Measurements from ENCODE around the gene NECTIN4. TPM values are rescaled to one million over a fixed set of nuclear protein-coding genes. Genes with fewer than 3 reads are reported as not detected.

Gene NECTIN4
- total and polyA plus RNA-seq, 3 donors from 2014 or later, result 0.63 to 1.3 (median 1.2) TPM

- no peak for DNase-seq
- TF ChIP-seq CTCF (IDR thresholded peaks at IDR 0.05), result no peak
- no peak for TF ChIP-seq POLR2A (IDR thresholded peaks at IDR 0.05)
- H3K27ac ChIP-seq, result no peak overlapping the region
- H3K27me3 ChIP-seq, result no peaks in the 10 kb centered on the region
- intact Hi-C loops (cut with DNase I; ENCODE audit: low total_unique reads), result loop anchor here (10.0 kb wide), 1 partner anchor 100 kb away; no protein-coding TSS in a partner anchor
- WGBS, 2 donors, result 87 to 96% methylated on average over 14 of the region's 14 CpGs
- H3K4me3 ChIP-seq, result no peak overlapping the region
- peaks cover 5% of the 10 kb centered on the region for H3K4me1 ChIP-seq
- H3K9me3 ChIP-seq, result no peaks in the 10 kb centered on the region
- H3K36me3 ChIP-seq (ENCODE audit: low read depth, missing control alignments), result no peaks in the 10 kb centered on the region
These were observed 5.1 kb upstream of the NECTIN4 start for GRCh38 chr1:161094481-161094880.

DNA sequence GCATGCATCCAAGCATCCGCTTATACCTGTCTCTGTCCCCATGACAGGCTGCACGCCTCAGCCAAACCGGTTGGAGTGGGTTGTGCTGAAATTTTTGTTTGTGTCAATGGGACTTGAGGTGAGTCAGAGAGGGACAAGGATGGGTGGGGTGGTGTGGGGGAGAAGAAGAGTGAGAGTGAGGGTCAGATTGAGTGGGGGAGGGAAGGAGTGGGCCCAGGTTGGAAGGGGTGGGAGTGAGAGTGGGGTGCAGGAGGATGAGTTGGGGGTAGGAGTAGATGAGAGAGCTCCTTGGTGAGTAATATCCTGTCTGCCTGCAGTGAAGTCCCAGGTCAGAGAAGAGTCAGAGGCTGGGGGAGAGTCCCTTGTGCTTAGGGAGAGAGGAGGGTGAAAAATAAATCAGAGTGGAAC, 3.3 kb upstream of the NECTIN4 start:
- TF ChIP-seq POLR2A (IDR thresholded peaks at IDR 0.05), result no peak
- TF ChIP-seq CTCF (IDR thresholded peaks at IDR 0.05), result no peak
- Histone ChIP-seq H3K9me3 (no peaks in the 10 kb centered on the region), H3K4me1 (peaks cover 5% of the 10 kb centered on the region), H3K27ac (no peak overlapping the region), H3K27me3 (no peaks in the 10 kb centered on the region), H3K4me3 (no peak overlapping the region), H3K36me3 (ENCODE audit: low read depth, missing control alignments) (no peaks in the 10 kb centered on the region)
- 87 to 89% methylated on average over 3 of the region's 3 CpGs for WGBS, 2 donors
- intact Hi-C loops (cut with DNase I; ENCODE audit: low total_unique reads), result loop anchor here (10.0 kb wide), 1 partner anchor 98 kb away; no protein-coding TSS in a partner anchor
- no peak for DNase-seq

DNA sequence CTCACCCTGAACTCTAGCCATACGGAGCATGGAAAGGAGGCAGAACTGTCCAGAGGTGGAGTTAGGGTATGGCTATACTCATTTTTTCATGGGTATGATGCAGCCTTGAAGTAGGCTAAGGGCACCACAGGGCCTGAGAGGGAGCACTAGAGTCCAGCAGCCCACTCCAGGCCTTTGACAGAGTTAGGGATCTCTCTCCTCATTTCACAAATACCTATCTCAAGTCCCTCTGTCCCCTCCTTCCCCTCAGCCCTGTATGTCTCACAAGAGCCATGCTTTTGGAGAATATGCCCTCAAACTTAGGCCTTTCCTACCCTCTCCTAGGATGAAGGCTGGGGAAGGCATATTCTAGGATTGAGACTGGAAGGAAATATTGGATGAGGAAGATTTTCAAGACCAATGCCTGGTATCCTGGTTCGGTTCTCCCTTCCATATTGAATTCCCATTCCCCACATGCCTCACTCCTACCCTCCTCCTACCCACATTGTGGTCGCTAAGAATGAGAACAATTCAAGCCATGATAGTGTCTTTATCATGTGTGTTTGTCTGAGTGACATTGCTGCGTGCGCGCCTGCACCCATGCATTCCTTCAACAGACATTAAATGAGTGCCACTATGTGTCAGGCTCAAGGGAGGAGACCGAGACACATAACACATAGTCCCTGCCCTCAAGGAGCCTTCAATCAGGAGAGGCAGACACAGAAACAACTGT, 2.6 kb upstream of the NECTIN4 start:
- Histone ChIP-seq H3K4me1 (no peaks in the 10 kb centered on the region), H3K27ac (no peak overlapping the region), H3K9me3 (no peaks in the 10 kb centered on the region), H3K4me3 (no peak overlapping the region), H3K27me3 (no peaks in the 10 kb centered on the region), H3K36me3 (ENCODE audit: low read depth, missing control alignments) (no peaks in the 10 kb centered on the region)
- 95% methylated on average over 7 of the region's 7 CpGs for WGBS, 2 donors
- DNase-seq, result no peak
- intact Hi-C loops (cut with DNase I; ENCODE audit: low total_unique reads), result loop anchor here (10.0 kb wide), 1 partner anchor 97 kb away; no protein-coding TSS in a partner anchor
- TF ChIP-seq POLR2A (IDR thresholded peaks at IDR 0.05), result no peak
- no peak for TF ChIP-seq CTCF (IDR thresholded peaks at IDR 0.05)

- Histone ChIP-seq H3K4me1 (no peaks in the 10 kb centered on the region), H3K4me3 (no peak overlapping the region), H3K9me3 (no peaks in the 10 kb centered on the region), H3K27ac (no peak overlapping the region), H3K36me3 (ENCODE audit: low read depth, missing control alignments) (no peaks in the 10 kb centered on the region), H3K27me3 (no peaks in the 10 kb centered on the region)
- WGBS, 2 donors, result 79 to 91% methylated on average over 5 of the region's 5 CpGs
- intact Hi-C loops (cut with DNase I; ENCODE audit: low total_unique reads), result loop anchor here (10.0 kb wide), 1 partner anchor 96 kb away; no protein-coding TSS in a partner anchor
- DNase-seq, result no peak
- TF ChIP-seq CTCF (IDR thresholded peaks at IDR 0.05) (no peak), POLR2A (IDR thresholded peaks at IDR 0.05) (no peak)
These were observed 1.7 kb upstream of the NECTIN4 start for GRCh38 chr1:161091093-161091492.

GRCh38 chr1:161090617-161091016, 1.3 kb upstream of the NECTIN4 start:
- 76 to 77% methylated on average over 3 of the region's 3 CpGs for WGBS, 2 donors
- intact Hi-C loops (cut with DNase I; ENCODE audit: low total_unique reads), result loop anchor here (10.0 kb wide), 1 partner anchor 96 kb away; no protein-coding TSS in a partner anchor

More at GRCh38 chr1:161090617-161091016, 1.3 kb upstream of the NECTIN4 start:
- no peaks in the 10 kb centered on the region for H3K36me3 ChIP-seq (ENCODE audit: low read depth, missing control alignments)
- H3K27me3 ChIP-seq, result no peaks in the 10 kb centered on the region
- DNase-seq, result no peak
- H3K9me3 ChIP-seq, result no peaks in the 10 kb centered on the region
- no peaks in the 10 kb centered on the region for H3K4me1 ChIP-seq
- no peak overlapping the region for H3K4me3 ChIP-seq
- no peak for TF ChIP-seq POLR2A (IDR thresholded peaks at IDR 0.05)
- TF ChIP-seq CTCF (IDR thresholded peaks at IDR 0.05), result no peak
- H3K27ac ChIP-seq, result no peak overlapping the region
